GM21825 (cell line): Measurements from ENCODE around the gene MACROD2.
A peak's percentile ranks its signal among the peaks of the same experiment; 100 is the strongest.

ENCODE experiments used
- ATAC-seq: cut with Tn5 transposase; IDR thresholded peaks from one replicate; pipeline ENCODE4 v1.9.1; 2021; ENCODE audit warnings: mild to moderate bottlenecking, moderate library complexity; ENCODE audit not compliant: unreplicated experiment

The MACROD2 gene

GRCh38 chr20:15445056-15445840 is 1449.9 kb downstream of the MACROD2 start:
- ATAC-seq: no peak

- no peak for ATAC-seq
Observed at GRCh38 chr20:15446373-15446772, 1451.1 kb downstream of the MACROD2 start.

GRCh38 chr20:15447549-15447948 is 1452.2 kb downstream of the MACROD2 start:
- ATAC-seq: no peak

GRCh38 chr20:15449061-15449460 is 1453.7 kb downstream of the MACROD2 start:
- no peak for ATAC-seq

GRCh38 chr20:15451241-15451640 is 1455.9 kb downstream of the MACROD2 start:
- no peak for ATAC-seq

GRCh38 chr20:15455279-15455678 is 1460.0 kb downstream of the MACROD2 start:
- no peak for ATAC-seq

- no peak for ATAC-seq
Observed at GRCh38 chr20:15461938-15462337, 1466.6 kb downstream of the MACROD2 start.

GRCh38 chr20:15475483-15475882 is 1480.2 kb downstream of the MACROD2 start:
- peak; percentile 52 for ATAC-seq

GRCh38 chr20:15476186-15476585 is 1480.9 kb downstream of the MACROD2 start:
- no peak for ATAC-seq

- no peak for ATAC-seq
Observed at GRCh38 chr20:15476781-15477180, 1481.5 kb downstream of the MACROD2 start.

GRCh38 chr20:15482525-15482924 is 1487.2 kb downstream of the MACROD2 start:
- ATAC-seq: no peak

GRCh38 chr20:15485519-15485918 is 1490.2 kb downstream of the MACROD2 start:
- ATAC-seq: no peak

GRCh38 chr20:15487030-15487429 is 1491.7 kb downstream of the MACROD2 start:
- ATAC-seq: no peak

- ATAC-seq: no peak
Observed at GRCh38 chr20:15487682-15488081, 1492.4 kb downstream of the MACROD2 start.

- no peak for ATAC-seq
Observed at GRCh38 chr20:15491575-15491974, 1496.3 kb downstream of the MACROD2 start.

GRCh38 chr20:15494851-15495250 is 1499.5 kb downstream of the MACROD2 start:
- no peak for ATAC-seq

- no peak for ATAC-seq
Observed at GRCh38 chr20:15496501-15497039, 1501.3 kb downstream of the MACROD2 start.

- no peak for ATAC-seq
Observed at GRCh38 chr20:15498926-15499325, 1503.6 kb downstream of the MACROD2 start.

- no peak for ATAC-seq
Observed at GRCh38 chr20:15506311-15506710, 1511.0 kb downstream of the MACROD2 start.

GRCh38 chr20:15507151-15507550 is 1511.8 kb downstream of the MACROD2 start:
- no peak for ATAC-seq

GRCh38 chr20:15511551-15511950 is 1516.2 kb downstream of the MACROD2 start:
- no peak for ATAC-seq

GRCh38 chr20:15512916-15513315 is 1517.6 kb downstream of the MACROD2 start:
- ATAC-seq: no peak

GRCh38 chr20:15515691-15516090 is 1520.4 kb downstream of the MACROD2 start:
- no peak for ATAC-seq
